ENCODE results near the gene KLHL10. TPM values are rescaled to one million over a fixed set of nuclear protein-coding genes. Genes with fewer than 3 reads are reported as not detected.

Gene KLHL10
- total and polyA plus RNA-seq, 10 donors: 0.03 to 2.1 (median 0.20) TPM; not detected in 5

- Histone ChIP-seq H3K4me3 (no peak overlapping the region), H3K9me3 (no peaks in the 10 kb centered on the region), H3K27ac (no peak overlapping the region), H3K36me3 (peaks cover 0 to 2% (median 0%) of the 10 kb centered on the region in 6 donors), H3K4me1 (peaks cover 13 to 58% (median 37%) of the 10 kb centered on the region in 6 donors), H3K27me3 (replicated peaks in 1 of 7) (no peaks in the 10 kb centered on the region)
- WGBS, 5 donors: 77 to 93% (median 90%) methylated on average over 3 of the region's 3 CpGs
- intact Hi-C loops (cut with DNase I; ENCODE audit: low total_unique reads): no loop called here
- TF ChIP-seq POLR2AphosphoS5 (IDR thresholded peaks at IDR 0.05): no peak
- no peak for TF ChIP-seq POLR2A (IDR thresholded peaks at IDR 0.05)
- no peak for DNase-seq
Measured at GRCh38 chr17:41860254-41860931, 22.8 kb downstream of the KLHL10 start.

GRCh38 chr17:41863074-41863848 is 25.6 kb downstream of the KLHL10 start:
- no peak overlapping the region for H3K27ac ChIP-seq
- no peak for DNase-seq
- H3K36me3 ChIP-seq: peaks cover 0 to 19% (median 13%) of the 10 kb centered on the region in 6 donors
- H3K9me3 ChIP-seq: no peaks in the 10 kb centered on the region
- H3K4me1 ChIP-seq: peaks cover 13 to 58% (median 40%) of the 10 kb centered on the region in 6 donors
- H3K4me3 ChIP-seq: peak overlapping the region in 6 of 8 donors; percentile 84 to 99 (median 96)
- WGBS, 5 donors: 44 to 51% (median 48%) methylated on average over 17 to 18 of the region's 18 CpGs
- intact Hi-C loops (cut with DNase I; ENCODE audit: low total_unique reads): no loop called here
- TF ChIP-seq CTCF (IDR thresholded peaks at IDR 0.05 in 8 of 11, conservative IDR thresholded peaks at IDR 0.05 in 3 of 11) (no peak), POLR2A (IDR thresholded peaks at IDR 0.05) (no peak), POLR2AphosphoS5 (IDR thresholded peaks at IDR 0.05) (no peak)
- no peaks in the 10 kb centered on the region for H3K27me3 ChIP-seq (replicated peaks in 1 of 7)

- WGBS, 5 donors: 0 to 1% (median 0%) methylated on average over 21 to 25 of the region's 25 CpGs
- TF ChIP-seq POLR2A (IDR thresholded peaks at IDR 0.05) (no peak), CTCF (IDR thresholded peaks at IDR 0.05 in 8 of 11, conservative IDR thresholded peaks at IDR 0.05 in 3 of 11) (no peak), POLR2AphosphoS5 (IDR thresholded peaks at IDR 0.05) (no peak)
- Histone ChIP-seq H3K9me3 (no peaks in the 10 kb centered on the region), H3K27ac (peak overlapping the region; percentile 85 to 97 (median 95)), H3K27me3 (replicated peaks in 1 of 7) (no peaks in the 10 kb centered on the region), H3K4me3 (peak overlapping the region; percentile 84 to 99 (median 97)), H3K36me3 (peaks cover 0 to 31% (median 22%) of the 10 kb centered on the region in 6 donors), H3K4me1 (peaks cover 13 to 58% (median 40%) of the 10 kb centered on the region in 6 donors)
- no peak for DNase-seq
- intact Hi-C loops (cut with DNase I; ENCODE audit: low total_unique reads): no loop called here
Measured at GRCh38 chr17:41864498-41864835, 26.8 kb downstream of the KLHL10 start.

- Histone ChIP-seq H3K4me1 (peaks cover 13 to 55% (median 40%) of the 10 kb centered on the region in 6 donors), H3K9me3 (no peaks in the 10 kb centered on the region), H3K27me3 (replicated peaks in 1 of 7) (no peaks in the 10 kb centered on the region), H3K36me3 (peaks cover 0 to 37% (median 27%) of the 10 kb centered on the region in 6 donors), H3K4me3 (peak within 1 kb of the TSS; percentile 84 to 99 (median 97)), H3K27ac (peak within 1 kb of the TSS; percentile 85 to 97 (median 95))
- peak; percentile 97 for DNase-seq
- intact Hi-C loops (cut with DNase I; ENCODE audit: low total_unique reads): no loop called here
- TF ChIP-seq CTCF (IDR thresholded peaks at IDR 0.05 in 8 of 11, conservative IDR thresholded peaks at IDR 0.05 in 3 of 11): peak in 5 of 11 experiments; percentile 6 to 53 (median 29)
- peak; percentile 92 to 97 (median 94) for TF ChIP-seq POLR2AphosphoS5 (IDR thresholded peaks at IDR 0.05)
- TF ChIP-seq POLR2A (IDR thresholded peaks at IDR 0.05): peak in 1 of 3 donors; percentile 86
- WGBS, 5 donors: 0% methylated on average over 29 to 90 of the region's 90 CpGs
Measured at GRCh38 chr17:41864836-41865595, 27.4 kb downstream of the KLHL10 start, which contains the start of gene KLHL11. TSS of gene KLHL11 (minus strand) at chr17:41865423. CDS start at chr17:41865370, 53 bp downstream.
